Measurements from ENCODE around the gene SLIT3. TPM values are rescaled to one million over a fixed set of nuclear protein-coding genes. Genes with fewer than 3 reads are reported as not detected.

SLIT3 gene
- total RNA-seq, 1 donor from 2014 or later, result 52.8 TPM

DNA sequence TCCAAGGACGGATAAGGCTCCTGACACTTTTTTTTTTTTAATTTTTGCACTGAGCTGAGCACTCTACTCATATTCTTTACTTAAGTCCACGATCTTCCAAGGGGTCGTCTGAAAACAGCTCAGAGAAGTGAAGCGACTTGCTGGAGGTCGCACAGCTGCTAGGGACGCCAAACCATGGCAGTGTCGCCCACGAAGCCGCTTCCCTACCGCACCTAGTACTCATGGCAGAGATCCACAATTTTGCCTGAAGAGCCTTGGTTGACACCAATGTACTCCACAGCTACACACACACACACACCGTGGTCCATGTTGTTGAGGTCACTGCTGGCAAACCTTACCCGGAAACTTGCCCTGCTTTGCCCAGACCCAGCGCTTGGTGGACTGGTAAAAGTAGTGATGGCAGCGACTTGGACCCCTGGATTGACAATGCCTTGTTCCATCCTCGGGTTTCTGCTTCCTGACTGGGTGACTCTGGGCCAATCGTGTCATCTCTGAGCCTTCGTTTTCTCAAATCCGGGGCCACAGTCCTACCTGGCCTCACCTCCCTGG, 521 bp upstream of the SLIT3 start:
- DNase-seq (ENCODE audit: extremely low spot score in 2 of 2), result no peak

DNA sequence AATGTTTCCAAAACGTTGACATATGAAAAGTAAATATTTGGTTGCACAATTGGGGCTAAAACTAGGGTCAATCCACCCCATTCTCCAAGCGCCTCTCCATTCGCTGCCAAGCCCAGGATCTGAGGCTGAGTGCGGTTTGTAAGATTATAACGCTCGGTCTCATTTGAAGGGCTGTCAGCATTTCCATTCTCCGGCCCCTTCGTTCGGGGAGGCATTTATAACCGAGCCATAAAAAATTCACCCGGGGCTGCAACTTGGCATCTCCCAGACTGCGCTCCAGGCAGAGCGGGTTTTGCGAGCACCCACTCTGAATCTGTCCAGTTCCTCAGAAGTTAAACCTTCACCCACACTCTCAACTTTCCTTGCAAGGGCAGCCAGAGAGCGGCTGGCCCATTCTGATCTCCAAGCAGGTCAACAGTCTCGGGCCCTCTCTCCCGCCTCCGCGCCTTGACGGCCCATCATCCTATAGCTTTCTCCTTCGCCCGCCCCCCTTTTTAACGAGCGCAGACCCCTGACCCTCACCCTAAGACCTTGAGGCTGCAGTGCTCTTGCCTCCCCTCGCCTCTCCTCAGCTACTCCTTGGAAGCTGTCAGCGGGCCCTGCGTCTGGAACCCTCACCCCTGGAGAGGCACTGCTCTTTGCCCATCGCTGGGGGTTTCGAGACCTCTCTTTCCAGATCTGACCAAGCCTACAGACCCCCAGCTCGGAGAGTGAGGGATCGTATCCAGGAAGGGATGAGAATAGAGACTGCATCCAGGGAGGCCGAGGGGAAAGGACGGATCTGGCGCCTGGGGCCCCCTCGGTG, 1.1 kb downstream of the SLIT3 start:
- H3K27me3 ChIP-seq, result no peaks in the 10 kb centered on the region
- peak in 1 of 2 donors; percentile 43 for TF ChIP-seq POLR2AphosphoS5 (IDR thresholded peaks at IDR 0.05; ENCODE audit: insufficient read depth in 1 of 2, low read depth in 1 of 2)
- TF ChIP-seq, protein P1, sequence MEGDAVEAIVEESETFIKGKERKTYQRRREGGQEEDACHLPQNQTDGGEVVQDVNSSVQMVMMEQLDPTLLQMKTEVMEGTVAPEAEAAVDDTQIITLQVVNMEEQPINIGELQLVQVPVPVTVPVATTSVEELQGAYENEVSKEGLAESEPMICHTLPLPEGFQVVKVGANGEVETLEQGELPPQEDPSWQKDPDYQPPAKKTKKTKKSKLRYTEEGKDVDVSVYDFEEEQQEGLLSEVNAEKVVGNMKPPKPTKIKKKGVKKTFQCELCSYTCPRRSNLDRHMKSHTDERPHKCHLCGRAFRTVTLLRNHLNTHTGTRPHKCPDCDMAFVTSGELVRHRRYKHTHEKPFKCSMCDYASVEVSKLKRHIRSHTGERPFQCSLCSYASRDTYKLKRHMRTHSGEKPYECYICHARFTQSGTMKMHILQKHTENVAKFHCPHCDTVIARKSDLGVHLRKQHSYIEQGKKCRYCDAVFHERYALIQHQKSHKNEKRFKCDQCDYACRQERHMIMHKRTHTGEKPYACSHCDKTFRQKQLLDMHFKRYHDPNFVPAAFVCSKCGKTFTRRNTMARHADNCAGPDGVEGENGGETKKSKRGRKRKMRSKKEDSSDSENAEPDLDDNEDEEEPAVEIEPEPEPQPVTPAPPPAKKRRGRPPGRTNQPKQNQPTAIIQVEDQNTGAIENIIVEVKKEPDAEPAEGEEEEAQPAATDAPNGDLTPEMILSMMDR (IDR thresholded peaks at IDR 0.05), result no peak
- TF ChIP-seq POLR2A (IDR thresholded peaks at IDR 0.05), result no peak
- peak overlapping the region; percentile 56 to 70 for H3K4me3 ChIP-seq
- no peaks in the 10 kb centered on the region for H3K36me3 ChIP-seq
- no peak for DNase-seq (ENCODE audit: extremely low spot score in 2 of 2)
- peak overlapping the region; percentile 73 for H3K27ac ChIP-seq
- H3K4me1 ChIP-seq, result peaks cover 37% of the 10 kb centered on the region
- no peaks in the 10 kb centered on the region for H3K9me3 ChIP-seq
- intact Hi-C loops (cut with DNase I), result loop anchor here (5.0 to 10.0 kb wide), 2 partner anchors 135 to 313 kb away; no protein-coding TSS in a partner anchor

More for the DNA sequence above, 521 bp upstream of the SLIT3 start:
- Histone ChIP-seq H3K9me3 (no peaks in the 10 kb centered on the region), H3K4me1 (peaks cover 37% of the 10 kb centered on the region), H3K36me3 (no peaks in the 10 kb centered on the region), H3K27me3 (no peaks in the 10 kb centered on the region), H3K27ac (peak overlapping the region; percentile 73), H3K4me3 (peak overlapping the region; percentile 56 to 70)
- TF ChIP-seq POLR2AphosphoS5 (IDR thresholded peaks at IDR 0.05; ENCODE audit: insufficient read depth in 1 of 2, low read depth in 1 of 2) (peak in 1 of 2 donors; percentile 15), POLR2A (IDR thresholded peaks at IDR 0.05) (no peak)
- intact Hi-C loops (cut with DNase I), result loop anchor here (5.0 kb wide), 1 partner anchor 314 kb away; no protein-coding TSS in a partner anchor

DNA sequence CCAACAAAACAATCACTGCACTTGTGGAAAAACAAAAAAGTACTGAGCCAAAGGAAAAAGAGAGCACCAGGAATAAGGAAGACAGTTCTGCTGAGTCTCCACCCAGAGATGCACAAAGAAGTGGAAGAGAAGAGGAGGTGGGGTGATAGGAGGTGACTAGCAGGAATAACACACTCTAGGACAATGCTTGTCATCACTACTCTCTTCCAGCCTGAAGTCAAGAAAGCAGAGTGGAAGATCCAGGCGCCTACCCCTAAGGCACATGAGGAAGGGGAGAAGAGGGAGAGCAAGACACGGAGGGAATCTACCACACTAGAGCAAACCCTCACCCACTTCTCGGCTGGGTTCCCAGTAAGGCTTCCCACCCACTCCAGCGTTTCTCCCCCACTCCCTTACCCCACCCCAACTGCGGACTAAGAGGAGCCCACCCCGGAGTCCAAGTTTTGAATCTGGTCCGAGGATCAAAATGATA, 1.7 kb downstream of the SLIT3 start:
- DNase-seq (ENCODE audit: extremely low spot score in 2 of 2), result no peak
- Histone ChIP-seq H3K9me3 (no peaks in the 10 kb centered on the region), H3K4me3 (peak overlapping the region; percentile 56 to 70), H3K36me3 (no peaks in the 10 kb centered on the region), H3K4me1 (peaks cover 37% of the 10 kb centered on the region), H3K27me3 (no peaks in the 10 kb centered on the region), H3K27ac (peak overlapping the region; percentile 73)
- TF ChIP-seq POLR2AphosphoS5 (IDR thresholded peaks at IDR 0.05; ENCODE audit: insufficient read depth in 1 of 2, low read depth in 1 of 2), result no peak
- no peak for TF ChIP-seq POLR2A (IDR thresholded peaks at IDR 0.05)
- TF ChIP-seq, protein P1 (IDR thresholded peaks at IDR 0.05), result no peak
- intact Hi-C loops (cut with DNase I), result loop anchor here (10.0 kb wide), 1 partner anchor 134 kb away; no protein-coding TSS in a partner anchor

DNA sequence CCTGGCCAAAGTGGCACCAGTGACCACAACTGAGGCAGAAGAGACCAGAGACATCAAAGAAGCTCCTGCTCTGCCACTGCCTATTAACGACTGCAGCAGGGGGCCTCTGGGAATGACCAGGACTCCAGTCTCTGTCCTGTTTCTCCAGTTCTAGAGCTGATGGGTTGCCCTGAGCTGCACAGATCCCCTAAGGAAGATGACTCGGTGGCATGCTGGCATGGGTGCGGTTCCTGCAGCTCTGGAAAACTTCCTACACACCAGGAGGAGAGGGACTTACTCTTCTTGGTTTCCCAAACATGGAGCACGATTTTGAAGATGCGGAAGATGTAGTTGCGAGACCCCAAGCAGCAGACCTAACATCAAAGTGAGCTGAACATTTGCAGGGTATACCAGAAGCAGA, 2.7 kb downstream of the SLIT3 start:
- Histone ChIP-seq H3K27me3 (no peaks in the 10 kb centered on the region), H3K4me1 (peaks cover 37% of the 10 kb centered on the region), H3K9me3 (no peaks in the 10 kb centered on the region), H3K27ac (no peak overlapping the region), H3K36me3 (no peaks in the 10 kb centered on the region), H3K4me3 (no peak overlapping the region)
- TF ChIP-seq, protein P1 (IDR thresholded peaks at IDR 0.05), result no peak
- no peak for TF ChIP-seq POLR2AphosphoS5 (IDR thresholded peaks at IDR 0.05; ENCODE audit: insufficient read depth in 1 of 2, low read depth in 1 of 2)
- no peak for TF ChIP-seq POLR2A (IDR thresholded peaks at IDR 0.05)
- DNase-seq (ENCODE audit: extremely low spot score in 2 of 2), result no peak
- intact Hi-C loops (cut with DNase I), result loop anchor here (10.0 kb wide), 1 partner anchor 133 kb away; no protein-coding TSS in a partner anchor

DNA sequence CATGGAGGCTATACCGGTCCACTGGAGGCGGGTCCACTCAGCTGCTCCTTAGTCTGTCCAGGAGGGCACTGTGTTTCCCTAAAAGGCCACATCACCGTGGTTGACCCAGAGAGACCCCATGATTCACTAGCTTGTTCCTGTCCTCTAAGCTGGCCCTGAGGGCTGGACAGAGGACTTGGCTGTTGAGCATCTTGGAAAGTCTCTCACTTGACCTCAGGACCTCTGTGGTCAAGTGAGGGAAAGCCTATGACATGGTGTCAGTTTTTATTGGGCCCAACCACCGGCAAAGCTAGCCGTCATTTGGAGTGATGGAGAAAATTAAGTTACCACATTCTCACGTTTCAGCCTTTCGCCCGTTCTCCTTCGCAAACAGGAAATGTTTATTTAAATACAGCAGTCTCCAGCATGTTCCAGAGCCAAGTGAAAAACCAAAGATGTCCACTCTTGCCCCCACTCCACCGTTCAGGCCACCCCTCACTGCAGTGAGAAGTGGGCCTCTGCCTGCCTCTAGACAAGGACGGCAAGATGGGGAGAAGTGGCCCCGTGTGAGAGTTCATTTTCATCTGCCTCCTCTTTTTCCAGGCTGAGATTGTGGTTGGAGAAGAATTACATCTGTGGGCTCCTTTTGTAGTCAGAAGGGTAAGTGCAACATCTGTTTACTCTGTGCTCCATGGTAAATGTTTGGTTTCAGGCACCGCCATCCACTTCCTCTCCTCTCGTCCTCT, 4.4 kb downstream of the SLIT3 start:
- intact Hi-C loops (cut with DNase I), result loop anchor here (10.0 kb wide), 1 partner anchor 132 kb away; no protein-coding TSS in a partner anchor
- Histone ChIP-seq H3K4me3 (no peak overlapping the region), H3K9me3 (no peaks in the 10 kb centered on the region), H3K4me1 (peaks cover 29% of the 10 kb centered on the region), H3K27me3 (no peaks in the 10 kb centered on the region), H3K36me3 (no peaks in the 10 kb centered on the region), H3K27ac (peak overlapping the region; percentile 59)
- TF ChIP-seq POLR2A (IDR thresholded peaks at IDR 0.05) (no peak), POLR2AphosphoS5 (IDR thresholded peaks at IDR 0.05; ENCODE audit: insufficient read depth in 1 of 2, low read depth in 1 of 2) (peak; percentile 27 to 49)
- TF ChIP-seq, protein P1 (IDR thresholded peaks at IDR 0.05), result no peak
- DNase-seq (ENCODE audit: extremely low spot score in 2 of 2), result no peak
